NCI-H2227 treated with DMSO at 0.1 percent for 48 hours (cell line): Measurements from ENCODE around the gene MARS1.
"Not testable (repeated sequence)": the region's sequence is repeated elsewhere in the genome, so short reads cannot be mapped to it uniquely, and the experiment has no call there.

Experiments used
- DNase-seq: peaks from one replicate; lab custom pipeline; 2025; lab: John Stamatoyannopoulos, UW

The MARS1 gene

DNA sequence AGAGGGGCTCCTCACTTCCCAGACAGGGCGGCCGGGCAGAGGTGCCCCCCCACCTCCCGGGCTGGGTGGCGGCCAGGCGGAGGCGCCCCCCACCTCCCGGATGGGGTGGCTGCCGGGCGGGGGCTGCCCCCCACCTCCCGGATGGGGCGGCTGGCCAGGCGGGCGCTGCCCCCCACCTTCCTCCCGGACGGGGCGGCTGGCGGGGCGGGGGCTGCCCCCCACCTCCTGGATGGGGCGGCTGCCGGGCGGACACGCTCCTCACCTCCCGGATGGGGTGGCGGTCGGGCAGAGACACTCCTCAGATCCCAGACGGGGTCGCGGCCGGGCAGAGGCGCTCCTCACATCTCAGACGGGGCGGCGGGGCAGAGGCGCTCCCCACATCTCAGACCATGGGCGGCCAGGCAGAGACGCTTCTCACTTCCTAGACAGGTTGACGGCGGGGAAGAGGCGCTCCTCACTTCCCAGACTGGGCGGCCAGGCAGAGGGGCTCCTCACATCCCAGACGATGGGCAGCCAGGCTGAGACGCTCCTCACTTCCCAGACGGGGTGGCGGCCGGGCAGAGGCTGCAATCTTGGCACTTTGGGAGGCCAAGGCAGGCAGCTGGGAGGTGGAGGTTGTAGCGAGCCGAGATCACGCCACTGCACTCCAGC, 7.3 kb downstream of the MARS1 start:
- not testable (repeated sequence) for DNase-seq

DNA sequence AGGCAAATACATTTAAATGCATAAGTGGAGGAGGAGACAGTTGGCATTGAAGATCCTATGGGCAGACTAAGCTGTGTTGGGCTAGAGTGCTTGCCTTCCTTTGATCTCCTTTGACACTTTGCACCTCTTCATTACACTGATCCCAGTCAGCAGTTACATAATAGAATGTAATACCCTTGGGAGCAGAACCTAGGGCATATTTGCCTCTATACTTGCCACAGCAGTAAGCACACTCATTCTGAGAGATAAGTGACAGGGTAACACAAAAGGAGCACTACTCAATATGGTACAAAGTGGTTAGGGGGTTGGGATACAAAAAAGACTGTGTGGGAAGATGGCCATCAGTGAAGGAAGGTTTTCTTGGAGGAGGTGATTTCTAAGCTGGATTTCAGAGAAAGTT, 9.0 kb downstream of the MARS1 start:
- DNase-seq = no peak

DNA sequence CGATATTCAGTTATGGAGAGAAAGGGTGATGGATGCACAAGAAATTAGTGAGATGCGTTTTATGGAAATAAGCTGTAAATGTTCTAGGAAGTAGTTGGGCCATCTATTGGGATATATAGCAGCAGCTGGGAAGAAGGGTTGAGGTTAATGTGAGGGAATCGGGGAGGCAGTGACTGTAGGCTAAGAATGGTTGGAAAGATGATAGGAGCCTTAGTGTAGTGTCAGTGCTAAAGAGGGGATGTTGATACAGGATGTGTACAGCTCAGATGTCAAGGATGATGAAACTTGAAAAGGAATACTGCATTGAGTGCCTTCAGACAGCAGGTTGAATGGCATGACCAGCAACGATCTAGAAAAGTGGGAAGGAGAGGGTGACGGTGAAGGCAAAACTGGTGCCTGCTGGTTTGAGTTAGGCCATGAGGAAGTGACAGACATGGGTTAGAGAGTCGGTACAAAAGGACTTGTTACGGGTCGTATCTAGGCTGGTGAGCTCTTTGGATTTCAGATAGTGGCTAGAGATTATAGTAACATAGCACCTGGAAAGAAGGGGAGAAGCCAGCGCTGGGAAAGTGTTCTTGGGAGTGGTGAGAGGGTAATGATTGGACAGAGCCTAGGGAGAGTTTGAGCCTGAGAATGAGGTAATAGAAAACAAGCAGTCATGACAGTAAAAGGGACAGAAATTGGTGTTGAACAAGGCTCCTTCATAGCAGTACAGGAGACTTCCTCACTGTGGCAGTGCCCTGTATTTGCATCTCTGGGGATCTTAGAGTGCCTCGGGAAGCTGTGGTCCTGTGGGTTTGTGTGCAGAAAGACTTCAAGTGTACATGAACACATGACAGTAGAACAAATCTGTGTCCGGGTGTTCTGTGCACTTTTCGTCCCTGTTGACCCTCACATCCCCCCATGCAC, 9.6 kb downstream of the MARS1 start:
- DNase-seq = no peak

GRCh38 chr12:57498132-57498502, 10.2 kb downstream of the MARS1 start:
- no peak for DNase-seq

GRCh38 chr12:57498571-57498970, 10.7 kb downstream of the MARS1 start:
- DNase-seq = no peak

DNA sequence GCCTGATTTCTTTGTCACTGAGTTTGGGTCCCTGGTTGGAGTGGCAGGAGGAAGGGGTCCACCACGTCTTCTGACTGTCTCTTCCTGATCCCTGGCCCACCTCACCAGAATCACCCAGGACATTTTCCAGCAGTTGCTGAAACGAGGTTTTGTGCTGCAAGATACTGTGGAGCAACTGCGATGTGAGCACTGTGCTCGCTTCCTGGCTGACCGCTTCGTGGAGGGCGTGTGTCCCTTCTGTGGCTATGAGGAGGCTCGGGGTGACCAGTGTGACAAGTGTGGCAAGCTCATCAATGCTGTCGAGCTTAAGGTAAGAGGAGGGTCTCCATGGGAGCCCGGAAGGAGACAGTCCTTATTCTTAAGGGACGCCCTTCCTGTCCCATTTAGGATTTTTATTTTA, 12.3 kb downstream of the MARS1 start:
- no peak for DNase-seq

DNA sequence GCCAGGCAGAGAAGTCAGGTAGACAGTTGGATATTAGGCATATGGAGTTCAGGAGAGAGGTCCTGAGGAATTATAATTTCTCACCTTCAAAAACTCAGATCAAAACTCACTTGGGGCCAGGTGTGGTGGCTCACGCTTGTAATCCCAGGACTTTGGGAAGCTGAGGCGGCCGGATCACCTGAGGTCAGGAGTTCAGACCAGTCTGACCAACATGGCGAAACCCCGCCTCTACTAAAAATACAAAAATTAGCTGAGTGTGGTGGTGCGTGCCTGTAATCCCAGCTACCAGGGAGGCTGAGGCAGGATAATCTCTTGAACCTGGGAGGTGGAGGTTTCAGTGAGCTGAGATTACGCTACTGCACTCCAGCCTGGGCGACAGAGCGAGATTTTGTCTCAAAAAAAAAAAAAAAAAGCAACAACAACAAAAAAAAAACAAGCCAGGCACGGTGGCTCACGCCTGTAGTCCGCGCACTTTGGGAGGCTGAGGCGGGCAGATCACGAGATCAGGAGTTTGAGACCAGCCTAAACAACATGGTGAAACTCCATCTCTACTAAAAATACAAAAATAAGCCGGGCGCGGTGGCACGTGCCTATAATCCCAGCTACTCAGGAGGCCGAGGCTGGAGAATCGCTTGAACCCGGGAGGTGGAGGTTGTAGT, 14.6 kb downstream of the MARS1 start:
- not testable (repeated sequence) for DNase-seq

- not testable (repeated sequence) for DNase-seq
These were observed 18.7 kb downstream of the MARS1 start for GRCh38 chr12:57506541-57506940.

- not testable (repeated sequence) for DNase-seq
These were observed 19.9 kb downstream of the MARS1 start for GRCh38 chr12:57507796-57508195.

- DNase-seq = no peak
These were observed 23.3 kb downstream of the MARS1 start for GRCh38 chr12:57511161-57511560.

- DNase-seq = no peak
These were observed 23.9 kb downstream of the MARS1 start for GRCh38 chr12:57511588-57512325.

- no peak for DNase-seq
These were observed 24.8 kb downstream of the MARS1 start for GRCh38 chr12:57512665-57513064.

- DNase-seq = no peak
These were observed 25.4 kb downstream of the MARS1 start for GRCh38 chr12:57513266-57513665.

DNA sequence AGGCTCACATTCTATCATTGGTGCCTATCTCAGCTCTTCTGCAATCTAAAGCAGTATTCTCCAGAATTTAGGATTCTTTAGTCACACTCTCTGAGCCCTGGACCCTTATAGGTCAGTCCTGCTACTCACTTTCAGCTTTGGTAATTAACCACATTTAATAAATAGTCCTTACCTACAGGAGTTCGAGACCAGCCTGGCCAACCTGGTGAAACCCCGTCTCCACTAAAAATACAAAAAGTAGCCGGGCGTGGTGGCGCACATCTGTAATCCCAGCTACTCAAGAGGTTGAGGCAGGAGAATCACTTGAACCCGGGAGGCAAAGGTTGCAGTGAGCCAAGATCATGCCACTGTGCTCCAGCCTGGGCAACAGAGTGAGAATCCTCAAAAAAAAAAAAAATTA, 25.8 kb downstream of the MARS1 start:
- DNase-seq = not testable (repeated sequence)

GRCh38 chr12:57514246-57514645, 26.4 kb downstream of the MARS1 start:
- DNase-seq = not testable (repeated sequence)

DNA sequence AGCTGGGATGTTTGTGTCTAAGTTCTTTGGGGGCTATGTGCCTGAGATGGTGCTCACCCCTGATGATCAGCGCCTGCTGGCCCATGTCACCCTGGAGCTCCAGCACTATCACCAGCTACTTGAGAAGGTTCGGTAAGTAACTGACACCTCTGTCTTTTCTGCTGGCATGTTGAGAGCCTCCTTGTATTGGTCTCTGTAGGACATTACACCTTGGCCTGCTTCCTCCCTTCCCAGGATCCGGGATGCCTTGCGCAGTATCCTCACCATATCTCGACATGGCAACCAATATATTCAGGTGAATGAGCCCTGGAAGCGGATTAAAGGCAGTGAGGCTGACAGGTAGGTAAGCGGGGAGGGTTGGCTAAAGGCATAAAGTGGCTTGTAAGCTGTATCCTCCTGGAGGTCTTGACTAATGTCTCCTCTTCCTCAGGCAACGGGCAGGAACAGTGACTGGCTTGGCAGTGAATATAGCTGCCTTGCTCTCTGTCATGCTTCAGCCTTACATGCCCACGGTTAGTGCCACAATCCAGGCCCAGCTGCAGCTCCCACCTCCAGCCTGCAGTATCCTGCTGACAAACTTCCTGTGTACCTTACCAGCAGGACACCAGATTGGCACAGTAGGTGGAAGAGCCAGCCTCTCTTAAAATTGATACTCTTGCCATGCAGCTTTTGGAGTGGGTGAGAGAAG, 27.0 kb downstream of the MARS1 start:
- DNase-seq = no peak

- no peak for DNase-seq
These were observed 27.6 kb downstream of the MARS1 start for GRCh38 chr12:57515408-57515933.

DNA sequence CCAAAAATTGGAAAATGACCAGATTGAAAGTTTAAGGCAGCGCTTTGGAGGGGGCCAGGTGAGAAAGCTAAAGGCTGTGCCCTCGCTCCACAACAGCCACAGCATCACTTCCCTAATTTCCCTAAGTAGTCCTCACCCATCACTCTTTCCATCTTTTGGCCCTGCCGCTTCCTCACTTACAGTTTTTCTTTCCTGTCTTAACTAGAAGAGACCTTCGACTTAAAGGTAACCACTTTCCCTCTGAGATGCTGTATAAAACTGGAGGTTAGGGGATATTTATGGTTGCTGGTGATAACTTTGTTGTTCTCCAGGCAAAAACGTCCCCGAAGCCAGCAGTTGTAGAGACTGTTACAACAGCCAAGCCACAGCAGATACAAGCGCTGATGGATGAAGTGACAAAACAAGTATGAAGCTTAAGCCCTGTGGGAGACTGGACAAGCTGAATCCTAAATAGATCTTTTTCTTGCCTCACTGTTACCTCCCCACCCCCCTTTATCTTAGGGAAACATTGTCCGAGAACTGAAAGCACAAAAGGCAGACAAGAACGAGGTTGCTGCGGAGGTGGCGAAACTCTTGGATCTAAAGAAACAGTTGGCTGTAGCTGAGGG, 28.2 kb downstream of the MARS1 start:
- DNase-seq = no peak

DNA sequence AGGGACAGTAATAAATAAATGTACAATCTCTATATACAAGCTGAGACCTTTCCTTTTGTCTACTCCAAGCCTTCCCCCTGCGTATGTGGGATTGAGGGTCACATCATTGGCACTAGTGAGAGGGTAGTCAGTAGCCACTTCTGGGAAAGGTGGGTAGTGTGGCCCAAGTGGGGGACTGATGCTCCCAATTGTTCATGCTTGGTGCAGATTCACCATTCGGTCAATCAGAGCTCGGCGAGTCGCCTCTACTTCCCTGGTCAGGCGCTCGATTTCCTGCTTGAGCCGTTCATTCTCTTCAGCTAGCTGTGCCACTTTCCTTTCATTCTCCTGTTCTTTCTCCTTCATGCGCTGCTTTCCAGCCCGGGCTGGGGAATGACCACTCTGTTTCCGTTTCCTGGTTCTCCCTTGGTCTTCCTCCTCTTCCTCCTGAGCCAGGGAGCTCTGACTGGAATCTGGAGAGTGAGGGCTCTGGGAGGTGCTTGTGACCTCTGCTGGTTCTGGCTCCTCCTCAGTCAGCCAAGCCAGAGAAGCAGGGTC, 28.8 kb downstream of the MARS1 start:
- DNase-seq = no peak

DNA sequence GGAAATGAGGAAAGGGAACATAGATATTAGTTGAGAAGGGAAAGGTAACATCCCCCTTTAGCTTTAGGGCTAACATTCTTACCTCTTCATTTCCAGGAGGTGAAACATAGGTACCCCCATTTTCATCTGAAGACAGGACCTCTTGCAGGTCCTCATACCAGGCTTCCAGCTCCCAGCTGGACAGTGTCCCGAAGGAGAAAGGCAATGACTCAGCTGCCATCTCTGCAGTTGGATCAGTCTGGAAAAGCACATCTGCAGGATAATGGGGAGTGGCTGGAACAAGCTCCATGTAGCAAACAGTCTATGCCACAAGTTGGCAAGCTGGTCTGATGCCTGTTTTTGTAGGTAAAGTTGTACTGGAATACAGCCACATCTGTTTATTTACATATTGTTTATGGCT, 29.3 kb downstream of the MARS1 start:
- DNase-seq = no peak

DNA sequence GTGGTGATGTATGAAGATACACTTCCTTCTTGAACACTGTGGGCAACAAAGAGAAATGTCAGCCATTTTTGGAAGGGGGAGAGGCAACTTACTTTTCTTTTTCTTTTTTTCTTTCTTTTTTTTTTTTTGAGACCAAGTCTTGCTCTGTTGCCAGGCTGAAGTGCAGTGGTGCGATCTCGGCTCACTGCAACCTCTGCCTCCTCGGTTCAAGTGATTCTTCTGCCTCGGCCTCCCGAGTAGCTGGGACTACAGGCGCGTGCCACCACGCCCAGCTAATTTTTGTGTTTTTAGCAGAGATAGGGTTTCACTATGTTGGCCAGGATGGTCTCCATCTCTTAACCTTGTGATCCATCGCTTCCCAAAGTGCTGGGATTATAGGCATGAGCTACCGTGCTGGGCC, 29.9 kb downstream of the MARS1 start:
- DNase-seq = not testable (repeated sequence)
